Hepatocyte (in vitro differentiated cells): Measurements from ENCODE around the gene TSACC.

Experiments used
- EZH2 ChIP-seq: fragments of 200-600 bp; sonication (generic); IDR thresholded peaks from 2 replicates; pipeline ENCODE4 v1.6.1; 2016; ENCODE audit warnings: antibody characterized with exemption, mild to moderate bottlenecking, borderline replicate concordance
- TF ChIP-seq, protein P1 (sequence below): fragments of 200-600 bp; sonication (generic); IDR thresholded peaks from 2 replicates; pipeline ENCODE4 v1.5.1; 2016; ENCODE audit warnings: antibody characterized with exemption, mild to moderate bottlenecking; ENCODE audit not compliant: poor library complexity

DNA sequence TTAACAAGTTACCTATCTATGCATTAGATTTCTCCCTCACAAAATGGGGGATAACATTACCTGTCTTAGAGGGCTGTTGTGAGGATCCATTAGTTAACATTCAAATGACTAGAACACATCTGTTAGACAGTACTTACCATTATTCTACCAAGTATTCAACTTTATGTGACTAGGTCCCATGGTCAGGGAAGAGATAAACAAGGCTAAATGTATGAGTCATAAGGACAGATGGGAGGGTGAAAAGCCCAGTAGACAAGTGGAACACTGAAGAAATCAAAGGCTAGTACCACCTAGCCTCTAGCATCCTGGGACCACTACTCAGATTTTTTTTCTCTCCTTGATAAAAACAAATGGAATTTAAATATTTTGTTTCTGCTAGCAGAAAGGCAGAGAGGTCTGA is 30.2 kb upstream of the TSACC start:
- TF ChIP-seq EZH2, result no peak
- TF ChIP-seq, protein P1, sequence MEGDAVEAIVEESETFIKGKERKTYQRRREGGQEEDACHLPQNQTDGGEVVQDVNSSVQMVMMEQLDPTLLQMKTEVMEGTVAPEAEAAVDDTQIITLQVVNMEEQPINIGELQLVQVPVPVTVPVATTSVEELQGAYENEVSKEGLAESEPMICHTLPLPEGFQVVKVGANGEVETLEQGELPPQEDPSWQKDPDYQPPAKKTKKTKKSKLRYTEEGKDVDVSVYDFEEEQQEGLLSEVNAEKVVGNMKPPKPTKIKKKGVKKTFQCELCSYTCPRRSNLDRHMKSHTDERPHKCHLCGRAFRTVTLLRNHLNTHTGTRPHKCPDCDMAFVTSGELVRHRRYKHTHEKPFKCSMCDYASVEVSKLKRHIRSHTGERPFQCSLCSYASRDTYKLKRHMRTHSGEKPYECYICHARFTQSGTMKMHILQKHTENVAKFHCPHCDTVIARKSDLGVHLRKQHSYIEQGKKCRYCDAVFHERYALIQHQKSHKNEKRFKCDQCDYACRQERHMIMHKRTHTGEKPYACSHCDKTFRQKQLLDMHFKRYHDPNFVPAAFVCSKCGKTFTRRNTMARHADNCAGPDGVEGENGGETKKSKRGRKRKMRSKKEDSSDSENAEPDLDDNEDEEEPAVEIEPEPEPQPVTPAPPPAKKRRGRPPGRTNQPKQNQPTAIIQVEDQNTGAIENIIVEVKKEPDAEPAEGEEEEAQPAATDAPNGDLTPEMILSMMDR, result no peak
